ENCODE results near the gene ACAD10.

ACAD10 gene

GRCh38 chr12:111783046-111783445 is 97.2 kb downstream of the ACAD10 start:
- H3K27me3 ChIP-seq = no peaks in the 10 kb centered on the region
- H3K36me3 ChIP-seq = peaks cover 10% of the 10 kb centered on the region; the same call in 1 of the 2 replicates
- no peak overlapping the region for H3K9ac ChIP-seq
- peaks cover 8% of the 10 kb centered on the region; the same call in 1 of the 2 replicates for H3K4me1 ChIP-seq
- 0 out of 2 replicates have a peak, but pooled peaks cover 9% of the 10 kb centered on the region for H3K9me3 ChIP-seq
- no peak overlapping the region for H3K4me3 ChIP-seq
- TF ChIP-seq Cebpa-rat (IDR thresholded peaks at IDR 0.05) = no peak
- H3K4me2 ChIP-seq = no peak overlapping the region
- H4K20me1 ChIP-seq = no peaks in the 10 kb centered on the region
- no peak overlapping the region for H3K27ac ChIP-seq

- Histone ChIP-seq H3K4me3 (no peak overlapping the region), H3K9me3 (0 out of 2 replicates have a peak, but pooled peaks cover 9% of the 10 kb centered on the region), H4K20me1 (no peaks in the 10 kb centered on the region), H3K36me3 (peaks cover 10% of the 10 kb centered on the region; the same call in 1 of the 2 replicates), H3K9ac (no peak overlapping the region), H3K27me3 (no peaks in the 10 kb centered on the region), H3K27ac (no peak overlapping the region), H3K4me1 (peaks cover 12% of the 10 kb centered on the region; the same call in 1 of the 2 replicates), H3K4me2 (no peak overlapping the region)
- no peak for TF ChIP-seq Cebpa-rat (IDR thresholded peaks at IDR 0.05)
Measured at GRCh38 chr12:111784953-111785352, 99.1 kb downstream of the ACAD10 start.

- H3K4me3 ChIP-seq = no peak overlapping the region
- no peak for TF ChIP-seq Cebpa-rat (IDR thresholded peaks at IDR 0.05)
- H3K36me3 ChIP-seq = peaks cover 15% of the 10 kb centered on the region; the same call in 1 of the 2 replicates
- no peaks in the 10 kb centered on the region for H4K20me1 ChIP-seq
- no peak overlapping the region for H3K9ac ChIP-seq
- no peak overlapping the region for H3K27ac ChIP-seq
- no peak overlapping the region for H3K4me2 ChIP-seq
- no peaks in the 10 kb centered on the region for H3K27me3 ChIP-seq
- H3K9me3 ChIP-seq = 0 out of 2 replicates have a peak, but pooled peaks cover 9% of the 10 kb centered on the region
- H3K4me1 ChIP-seq = peaks cover 7% of the 10 kb centered on the region; the same call in 1 of the 2 replicates
Measured at GRCh38 chr12:111785651-111786050, 99.8 kb downstream of the ACAD10 start.

- Histone ChIP-seq H3K4me1 (peaks cover 7% of the 10 kb centered on the region; the same call in 1 of the 2 replicates), H3K4me3 (no peak overlapping the region), H3K4me2 (peak overlapping the region; percentile 9; the same call in 1 of the 2 replicates), H3K27ac (no peak overlapping the region), H3K36me3 (peaks cover 28% of the 10 kb centered on the region; the same call in 1 of the 2 replicates), H3K27me3 (no peaks in the 10 kb centered on the region), H4K20me1 (no peaks in the 10 kb centered on the region), H3K9ac (0 out of 2 replicates have a peak overlapping the region, but pooled peaks have one; percentile 15), H3K9me3 (no peaks in the 10 kb centered on the region)
- no peak for TF ChIP-seq Cebpa-rat (IDR thresholded peaks at IDR 0.05)
Measured at GRCh38 chr12:111788178-111788654, 102.4 kb downstream of the ACAD10 start.

- Histone ChIP-seq H3K4me1 (peaks cover 7% of the 10 kb centered on the region; the same call in 1 of the 2 replicates), H3K4me2 (no peak overlapping the region), H3K27ac (no peak overlapping the region), H3K36me3 (peaks cover 22% of the 10 kb centered on the region; the same call in 1 of the 2 replicates), H3K4me3 (no peak overlapping the region), H3K9me3 (no peaks in the 10 kb centered on the region), H4K20me1 (no peaks in the 10 kb centered on the region), H3K9ac (no peak overlapping the region), H3K27me3 (no peaks in the 10 kb centered on the region)
- TF ChIP-seq Cebpa-rat (IDR thresholded peaks at IDR 0.05) = no peak
Measured at GRCh38 chr12:111789779-111790178, 103.9 kb downstream of the ACAD10 start.

GRCh38 chr12:111791507-111791906 is 105.7 kb downstream of the ACAD10 start:
- H3K9me3 ChIP-seq = no peaks in the 10 kb centered on the region
- TF ChIP-seq Cebpa-rat (IDR thresholded peaks at IDR 0.05) = no peak
- no peak overlapping the region for H3K4me3 ChIP-seq
- no peak overlapping the region for H3K9ac ChIP-seq
- peaks cover 22% of the 10 kb centered on the region; the same call in 1 of the 2 replicates for H3K36me3 ChIP-seq
- peaks cover 7% of the 10 kb centered on the region; the same call in 1 of the 2 replicates for H3K4me1 ChIP-seq
- H3K27me3 ChIP-seq = no peaks in the 10 kb centered on the region
- no peak overlapping the region for H3K27ac ChIP-seq
- no peaks in the 10 kb centered on the region for H4K20me1 ChIP-seq
- no peak overlapping the region for H3K4me2 ChIP-seq

- Histone ChIP-seq H3K27me3 (no peaks in the 10 kb centered on the region), H3K4me2 (no peak overlapping the region), H3K27ac (no peak overlapping the region), H3K36me3 (peaks cover 22% of the 10 kb centered on the region; the same call in 1 of the 2 replicates), H3K9me3 (no peaks in the 10 kb centered on the region), H3K4me3 (no peak overlapping the region), H3K9ac (no peak overlapping the region), H4K20me1 (no peaks in the 10 kb centered on the region), H3K4me1 (peaks cover 7% of the 10 kb centered on the region; the same call in 1 of the 2 replicates)
- no peak for TF ChIP-seq Cebpa-rat (IDR thresholded peaks at IDR 0.05)
Measured at GRCh38 chr12:111792155-111792855, 106.5 kb downstream of the ACAD10 start.

GRCh38 chr12:111792856-111793235 is 107.0 kb downstream of the ACAD10 start:
- H3K27ac ChIP-seq = no peak overlapping the region
- H3K9ac ChIP-seq = no peak overlapping the region
- no peak for TF ChIP-seq Cebpa-rat (IDR thresholded peaks at IDR 0.05)
- H3K4me3 ChIP-seq = no peak overlapping the region
- H3K9me3 ChIP-seq = no peaks in the 10 kb centered on the region
- peaks cover 22% of the 10 kb centered on the region; the same call in 1 of the 2 replicates for H3K36me3 ChIP-seq
- no peaks in the 10 kb centered on the region for H4K20me1 ChIP-seq
- H3K4me2 ChIP-seq = no peak overlapping the region
- H3K4me1 ChIP-seq = peaks cover 6% of the 10 kb centered on the region; the same call in 1 of the 2 replicates
- no peaks in the 10 kb centered on the region for H3K27me3 ChIP-seq

- TF ChIP-seq Cebpa-rat (IDR thresholded peaks at IDR 0.05) = no peak
- Histone ChIP-seq H3K9ac (no peak overlapping the region), H3K4me1 (no peaks in the 10 kb centered on the region), H3K36me3 (peaks cover 28% of the 10 kb centered on the region; the same call in 1 of the 2 replicates), H4K20me1 (no peaks in the 10 kb centered on the region), H3K9me3 (0 out of 2 replicates have a peak, but pooled peaks cover 9% of the 10 kb centered on the region), H3K27ac (no peak overlapping the region), H3K4me3 (no peak overlapping the region), H3K4me2 (no peak overlapping the region), H3K27me3 (no peaks in the 10 kb centered on the region)
Measured at GRCh38 chr12:111798182-111798581, 112.3 kb downstream of the ACAD10 start.

GRCh38 chr12:111799758-111800157 is 113.9 kb downstream of the ACAD10 start:
- Histone ChIP-seq H3K9ac (no peak overlapping the region), H3K27me3 (no peaks in the 10 kb centered on the region), H3K36me3 (peaks cover 28% of the 10 kb centered on the region; the same call in 1 of the 2 replicates), H3K27ac (no peak overlapping the region), H3K4me3 (no peak overlapping the region), H4K20me1 (no peaks in the 10 kb centered on the region), H3K9me3 (0 out of 2 replicates have a peak, but pooled peaks cover 9% of the 10 kb centered on the region), H3K4me1 (no peaks in the 10 kb centered on the region), H3K4me2 (no peak overlapping the region)
- TF ChIP-seq Cebpa-rat (IDR thresholded peaks at IDR 0.05) = no peak
